Measurements from ENCODE around the gene TPPP. TPM values are rescaled to one million over a fixed set of nuclear protein-coding genes. Genes with fewer than 3 reads are reported as not detected.

Gene TPPP
- total and polyA plus RNA-seq, 12 donors: 0.39 to 9.1 (median 2.0) TPM

DNA sequence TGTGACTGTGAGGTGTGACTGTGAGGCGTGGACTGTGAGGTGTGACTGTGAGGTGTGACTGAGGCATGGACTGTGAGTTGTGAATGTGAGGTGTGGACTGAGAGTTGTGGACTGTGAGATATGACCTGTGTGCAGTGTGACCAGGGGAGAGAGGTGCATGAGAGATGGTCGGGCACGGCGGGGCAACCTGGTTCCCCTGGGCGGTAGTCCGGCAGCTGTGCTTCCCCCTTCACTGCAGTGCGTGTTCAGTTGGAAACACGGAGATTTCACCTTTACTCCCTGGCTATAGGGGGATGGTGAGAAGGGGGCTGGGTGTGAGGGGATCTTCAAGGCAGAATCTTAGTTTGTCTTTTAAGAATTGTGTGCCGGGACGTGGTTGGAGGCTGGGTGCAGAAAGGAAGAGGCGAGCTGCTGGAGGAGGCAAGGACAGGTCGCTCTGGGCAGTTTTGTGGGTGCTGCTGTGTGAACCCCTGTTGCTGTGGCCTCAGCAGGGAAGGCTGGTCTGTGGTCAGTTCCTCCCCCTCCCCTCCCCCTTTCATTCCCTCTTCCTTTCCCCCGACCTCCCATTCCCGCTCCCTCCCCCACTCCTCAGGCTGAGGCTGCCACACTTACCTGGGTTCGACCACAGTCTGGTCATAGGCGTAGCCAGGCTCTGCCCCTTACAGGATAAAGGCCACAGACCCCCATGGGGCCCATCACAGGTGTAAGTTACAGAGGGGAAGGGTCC, 41.7 kb downstream of the TPPP start:
- Histone ChIP-seq H3K27me3 (no peaks in the 10 kb centered on the region), H3K9me3 (replicated peaks in 1 of 3) (no peaks in the 10 kb centered on the region), H3K27ac (no peak overlapping the region), H3K4me3 (no peak overlapping the region), H3K4me1 (replicated peaks in 1 of 2) (no peaks in the 10 kb centered on the region), H3K36me3 (replicated peaks in 1 of 2) (no peaks in the 10 kb centered on the region)
- TF ChIP-seq, protein P1, sequence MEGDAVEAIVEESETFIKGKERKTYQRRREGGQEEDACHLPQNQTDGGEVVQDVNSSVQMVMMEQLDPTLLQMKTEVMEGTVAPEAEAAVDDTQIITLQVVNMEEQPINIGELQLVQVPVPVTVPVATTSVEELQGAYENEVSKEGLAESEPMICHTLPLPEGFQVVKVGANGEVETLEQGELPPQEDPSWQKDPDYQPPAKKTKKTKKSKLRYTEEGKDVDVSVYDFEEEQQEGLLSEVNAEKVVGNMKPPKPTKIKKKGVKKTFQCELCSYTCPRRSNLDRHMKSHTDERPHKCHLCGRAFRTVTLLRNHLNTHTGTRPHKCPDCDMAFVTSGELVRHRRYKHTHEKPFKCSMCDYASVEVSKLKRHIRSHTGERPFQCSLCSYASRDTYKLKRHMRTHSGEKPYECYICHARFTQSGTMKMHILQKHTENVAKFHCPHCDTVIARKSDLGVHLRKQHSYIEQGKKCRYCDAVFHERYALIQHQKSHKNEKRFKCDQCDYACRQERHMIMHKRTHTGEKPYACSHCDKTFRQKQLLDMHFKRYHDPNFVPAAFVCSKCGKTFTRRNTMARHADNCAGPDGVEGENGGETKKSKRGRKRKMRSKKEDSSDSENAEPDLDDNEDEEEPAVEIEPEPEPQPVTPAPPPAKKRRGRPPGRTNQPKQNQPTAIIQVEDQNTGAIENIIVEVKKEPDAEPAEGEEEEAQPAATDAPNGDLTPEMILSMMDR (IDR thresholded peaks at IDR 0.05): no peak
- no peak for TF ChIP-seq POLR2A (IDR thresholded peaks at IDR 0.05)
- peak in 1 of 7 donors; percentile 16 for DNase-seq
- intact Hi-C loops (cut with DNase I): no loop called here
- whole genome bisulfite sequencing, 4 donors: 91 to 94% (median 93%) methylated on average over 16 of the region's 16 CpGs

DNA sequence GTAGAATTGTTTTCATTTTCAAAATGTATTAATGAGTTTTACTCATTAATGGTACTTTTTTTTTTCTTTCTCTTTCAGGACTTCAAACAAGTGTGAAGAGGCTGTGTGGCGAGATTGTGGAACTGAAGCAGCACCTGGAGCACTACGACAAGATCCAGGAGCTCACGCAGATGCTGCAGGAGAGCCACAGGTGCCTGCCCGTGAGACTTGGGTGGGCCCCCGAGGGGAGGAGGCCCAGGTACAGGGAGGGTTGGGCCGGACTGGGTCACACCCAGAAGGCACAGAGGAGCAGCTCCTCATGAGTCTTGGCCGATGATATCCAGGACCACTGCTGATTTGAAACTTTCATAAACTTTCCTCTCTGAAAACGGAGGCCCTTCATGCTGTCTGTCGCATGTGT, 45.4 kb downstream of the TPPP start:
- intact Hi-C loops (cut with DNase I): no loop called here
- no peaks in the 10 kb centered on the region for H3K36me3 ChIP-seq (replicated peaks in 1 of 2)
- no peak for DNase-seq
- H3K27ac ChIP-seq: no peak overlapping the region
- WGBS, 4 donors: 92 to 98% (median 97%) methylated on average over 7 to 9 of the region's 9 CpGs
- H3K4me1 ChIP-seq (replicated peaks in 1 of 2): no peaks in the 10 kb centered on the region
- no peaks in the 10 kb centered on the region for H3K27me3 ChIP-seq
- H3K9me3 ChIP-seq (replicated peaks in 1 of 3): no peaks in the 10 kb centered on the region
- TF ChIP-seq, protein P1 (IDR thresholded peaks at IDR 0.05): no peak
- TF ChIP-seq POLR2A (IDR thresholded peaks at IDR 0.05): no peak
- no peak overlapping the region for H3K4me3 ChIP-seq

DNA sequence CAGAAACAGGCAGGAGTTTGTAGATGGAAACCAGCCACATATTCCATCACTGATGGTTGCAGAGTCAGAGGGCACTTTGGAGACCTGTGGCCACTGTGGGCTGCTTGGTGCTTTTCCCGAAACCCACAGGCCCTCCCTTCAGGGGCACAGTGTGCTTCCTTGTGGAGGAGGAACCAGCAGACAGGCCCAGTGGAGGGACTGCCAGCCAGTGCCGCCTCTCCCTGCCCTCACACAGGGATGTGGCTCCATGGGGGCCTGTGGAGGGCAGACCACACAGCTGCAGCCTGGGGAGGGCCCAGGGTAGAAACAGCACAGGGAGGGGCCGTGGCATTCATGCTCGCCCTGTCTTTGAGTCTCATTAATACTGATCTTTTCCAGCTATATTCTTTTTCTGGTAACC, 45.8 kb downstream of the TPPP start:
- 95 to 100% (median 99%) methylated on average over 3 to 4 of the region's 4 CpGs for WGBS, 4 donors
- H3K36me3 ChIP-seq (replicated peaks in 1 of 2): no peaks in the 10 kb centered on the region
- TF ChIP-seq POLR2A (IDR thresholded peaks at IDR 0.05): no peak
- TF ChIP-seq, protein P1 (IDR thresholded peaks at IDR 0.05): no peak

DNA sequence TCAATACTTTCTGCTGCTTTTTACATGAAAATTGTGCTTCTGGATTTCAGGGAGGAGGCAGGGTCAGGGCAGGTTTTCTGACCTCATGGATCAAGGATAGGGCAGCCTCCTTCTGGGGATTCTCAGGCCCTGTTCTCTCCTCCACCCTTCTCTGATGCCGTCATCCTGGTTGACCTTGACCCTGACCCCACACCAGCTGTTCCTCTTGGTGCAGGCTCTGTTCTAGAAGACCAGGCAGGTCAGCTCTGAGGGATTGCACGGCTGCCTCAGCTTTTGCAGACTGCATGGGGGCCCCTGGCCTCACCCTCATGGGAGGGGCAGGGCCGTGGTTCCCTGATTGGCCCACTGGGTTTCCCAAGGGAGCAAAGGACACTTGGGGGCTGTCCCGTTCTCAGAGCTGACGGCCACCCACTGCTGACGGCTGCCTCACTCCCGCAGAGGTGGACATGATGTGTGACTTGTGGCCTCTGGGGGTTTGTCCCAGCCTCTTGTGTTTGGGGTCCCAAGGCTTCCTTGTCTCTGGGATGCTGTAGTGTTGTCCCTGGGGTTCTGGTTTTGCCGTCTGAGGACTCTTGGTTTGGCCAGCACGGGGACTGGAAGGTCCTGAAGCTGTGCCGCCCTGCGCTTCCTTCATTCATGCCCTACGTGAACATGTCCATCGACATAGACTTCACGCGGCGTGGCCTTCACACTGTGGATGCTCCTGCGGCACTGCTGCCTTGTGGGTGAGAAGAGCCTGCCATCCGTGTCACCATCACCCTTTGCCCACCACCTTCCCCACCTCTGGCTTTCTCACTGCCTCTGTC, 46.6 kb downstream of the TPPP start:
- Histone ChIP-seq H3K4me3 (no peak overlapping the region), H3K27ac (no peak overlapping the region), H3K9me3 (replicated peaks in 1 of 3) (no peaks in the 10 kb centered on the region), H3K36me3 (replicated peaks in 1 of 2) (no peaks in the 10 kb centered on the region), H3K4me1 (replicated peaks in 1 of 2) (no peaks in the 10 kb centered on the region), H3K27me3 (no peaks in the 10 kb centered on the region)
- intact Hi-C loops (cut with DNase I): no loop called here
- TF ChIP-seq, protein P1 (IDR thresholded peaks at IDR 0.05): no peak
- no peak for TF ChIP-seq POLR2A (IDR thresholded peaks at IDR 0.05)
- 84 to 92% (median 91%) methylated on average over 10 to 18 of the region's 18 CpGs for WGBS, 4 donors
- DNase-seq: no peak

More for the DNA sequence above, 45.8 kb downstream of the TPPP start:
- Histone ChIP-seq H3K9me3 (replicated peaks in 1 of 3) (no peaks in the 10 kb centered on the region), H3K27me3 (no peaks in the 10 kb centered on the region), H3K4me1 (replicated peaks in 1 of 2) (no peaks in the 10 kb centered on the region), H3K27ac (no peak overlapping the region), H3K4me3 (no peak overlapping the region)
- intact Hi-C loops (cut with DNase I): no loop called here
- no peak for DNase-seq
